GM12892 (cell line): ENCODE measurements around the gene MKRN1.

Source experiments
- POLR2A ChIP-seq: IDR thresholded peaks from 2 replicates; pipeline ENCODE4 v1.6.1; 2011; ENCODE audit warnings: low read depth, low read length, control low read depth
- POLR2AphosphoS5 ChIP-seq: IDR thresholded peaks from 2 replicates; pipeline ENCODE4 v1.6.1; 2011; ENCODE audit warnings: low read depth, low read length, control low read depth

DNA sequence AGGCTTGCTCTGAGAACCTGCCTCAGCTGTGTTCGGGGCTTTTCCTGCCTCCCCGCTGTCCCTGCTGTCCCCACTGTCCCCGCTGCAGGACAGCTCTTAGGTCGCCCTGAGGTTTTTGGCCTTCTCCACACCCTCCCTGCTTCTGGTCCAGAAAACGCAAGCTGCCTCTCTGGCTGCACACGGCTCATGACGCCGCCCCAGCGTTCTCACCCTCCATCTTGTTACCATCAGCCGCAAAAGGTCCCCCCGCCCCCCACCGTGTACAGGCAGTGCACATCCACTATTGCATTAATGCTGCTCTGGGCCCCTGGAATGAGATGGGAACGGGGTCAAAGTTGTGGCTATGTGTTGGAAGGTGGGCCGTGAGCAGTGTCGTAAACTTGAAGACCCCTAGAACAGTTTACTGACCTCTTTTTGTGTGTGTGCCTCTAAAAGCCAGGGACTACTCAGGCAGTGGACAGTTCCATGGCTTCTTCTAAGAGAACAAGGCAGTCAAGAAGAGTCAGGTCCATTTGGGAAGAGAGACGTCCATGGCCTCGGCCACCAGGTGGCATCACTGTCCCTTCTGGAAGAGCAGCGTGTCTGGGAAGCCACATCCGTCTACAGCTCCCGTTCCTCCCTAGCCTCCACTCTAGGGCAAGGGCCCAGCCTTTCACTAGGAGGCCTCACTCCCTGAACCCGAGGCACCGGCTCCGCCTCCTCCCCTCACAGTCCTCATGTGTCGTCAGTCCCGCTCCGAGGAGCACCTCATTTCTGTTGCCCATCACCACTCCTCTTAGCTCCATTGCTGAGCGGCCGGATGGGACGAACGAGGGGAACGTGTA, 38.5 kb upstream of the MKRN1 start:
- TF ChIP-seq POLR2AphosphoS5 = no peak
- no peak for TF ChIP-seq POLR2A
